ENCODE measurements around the gene TBX20.
"Not testable (repeated sequence)": the region's sequence is repeated elsewhere in the genome, so short reads cannot be mapped to it uniquely, and the experiment has no call there.

DNA sequence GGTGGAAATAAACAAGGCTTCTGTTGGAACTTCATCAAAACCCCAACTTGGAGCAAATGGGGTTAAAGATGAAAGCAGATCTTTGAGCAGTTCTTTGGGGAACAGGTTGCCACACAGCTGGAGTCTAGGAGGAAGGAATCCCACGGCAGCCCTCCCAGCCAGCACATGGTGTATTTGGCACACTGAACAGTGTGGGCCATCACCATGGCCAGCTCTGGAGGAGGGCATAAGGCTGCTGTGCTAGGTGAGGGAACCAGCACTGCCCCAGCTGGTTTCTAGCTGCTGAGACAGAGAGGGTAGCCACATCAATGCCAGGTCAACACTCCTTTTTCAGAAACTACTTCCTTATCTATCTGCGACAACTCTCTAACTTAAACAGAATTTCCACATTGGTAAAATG lies 33.7 kb downstream of the TBX20 start:
- TF ChIP-seq, protein P1, sequence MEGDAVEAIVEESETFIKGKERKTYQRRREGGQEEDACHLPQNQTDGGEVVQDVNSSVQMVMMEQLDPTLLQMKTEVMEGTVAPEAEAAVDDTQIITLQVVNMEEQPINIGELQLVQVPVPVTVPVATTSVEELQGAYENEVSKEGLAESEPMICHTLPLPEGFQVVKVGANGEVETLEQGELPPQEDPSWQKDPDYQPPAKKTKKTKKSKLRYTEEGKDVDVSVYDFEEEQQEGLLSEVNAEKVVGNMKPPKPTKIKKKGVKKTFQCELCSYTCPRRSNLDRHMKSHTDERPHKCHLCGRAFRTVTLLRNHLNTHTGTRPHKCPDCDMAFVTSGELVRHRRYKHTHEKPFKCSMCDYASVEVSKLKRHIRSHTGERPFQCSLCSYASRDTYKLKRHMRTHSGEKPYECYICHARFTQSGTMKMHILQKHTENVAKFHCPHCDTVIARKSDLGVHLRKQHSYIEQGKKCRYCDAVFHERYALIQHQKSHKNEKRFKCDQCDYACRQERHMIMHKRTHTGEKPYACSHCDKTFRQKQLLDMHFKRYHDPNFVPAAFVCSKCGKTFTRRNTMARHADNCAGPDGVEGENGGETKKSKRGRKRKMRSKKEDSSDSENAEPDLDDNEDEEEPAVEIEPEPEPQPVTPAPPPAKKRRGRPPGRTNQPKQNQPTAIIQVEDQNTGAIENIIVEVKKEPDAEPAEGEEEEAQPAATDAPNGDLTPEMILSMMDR (IDR thresholded peaks at IDR 0.05): not testable (repeated sequence)
- TF ChIP-seq POLR2A, POLR2AphosphoS5 (IDR thresholded peaks at IDR 0.05): not testable (repeated sequence)

Measured in breast epithelium (tissue), 3 donors.